Calu3 (cell line): Measurements from ENCODE around the gene NR2F6. TPM values are rescaled to one million over a fixed set of nuclear protein-coding genes. Genes with fewer than 3 reads are reported as not detected.

Source experiments
- BruUV-seq: library from RNA; stranded (reverse); fragments of 400-500 nt; replicated peaks from 2 replicates; lab custom pipeline; 2021; lab: Mats Ljungman, UMichigan
- CTCF ChIA-PET: fragments of 300-600 bp; sonication (Branson Sonifier 250); formaldehyde crosslinking; loops from one replicate; lab custom pipeline; 2022; ENCODE audit warnings: antibody characterized with exemption; lab: Charles Lee
- DNase-seq: peaks from one replicate; pipeline ENCODE4 v3.0.0; 2022
- H3K27ac Mint-ChIP-seq: one replicate; pipeline ENCODE4 v1.8.0; 2022; ENCODE audit warnings: mixed read lengths; ENCODE audit not compliant: unreplicated experiment
- H3K27me3 Mint-ChIP-seq: one replicate; pipeline ENCODE4 v1.8.0; 2022; ENCODE audit warnings: mixed read lengths; ENCODE audit not compliant: unreplicated experiment
- H3K36me3 Mint-ChIP-seq: one replicate; pipeline ENCODE4 v1.8.0; 2022; ENCODE audit warnings: mild to moderate bottlenecking, moderate library complexity, mixed read lengths; ENCODE audit not compliant: insufficient read depth, unreplicated experiment
- H3K4me1 Mint-ChIP-seq: one replicate; pipeline ENCODE4 v1.8.0; 2022; ENCODE audit warnings: mild to moderate bottlenecking, low read depth, mixed read lengths; ENCODE audit not compliant: unreplicated experiment
- H3K4me3 Mint-ChIP-seq: one replicate; pipeline ENCODE4 v1.8.0; 2022; ENCODE audit warnings: mild to moderate bottlenecking, low read depth, moderate library complexity, mixed read lengths; ENCODE audit not compliant: unreplicated experiment
- H3K9me3 Mint-ChIP-seq: one replicate; pipeline ENCODE4 v1.8.0; 2022; ENCODE audit warnings: low read depth, mixed read lengths; ENCODE audit not compliant: unreplicated experiment
- CTCF ChIP-seq: fragments of 200-600 bp; IDR thresholded peaks from one replicate; pipeline ENCODE4 v1.8.0; 2022; ENCODE audit warnings: antibody characterized with exemption; ENCODE audit not compliant: unreplicated experiment
- intact Hi-C: fragments of 100-400 bp; cut with micrococcal nuclease; formaldehyde crosslinking; loops from one replicate; pipeline ENCODE4 v1.10.0; 2022; ENCODE audit not compliant: unreplicated experiment
- total RNA-seq: library from RNA; stranded (reverse); gene quantifications from 2 replicates; pipeline ENCODE4 v1.2.3, GENCODE V29; 2022

NR2F6 gene
- total RNA-seq, 1 experiment from 2014 or later = 34.6 TPM

- Mint-ChIP-seq H3K4me1 (no peaks in the 10 kb centered on the region), H3K9me3 (no peaks in the 10 kb centered on the region), H3K36me3 (peaks cover 20% of the 10 kb centered on the region), H3K27me3 (no peaks in the 10 kb centered on the region), H3K4me3 (no peak overlapping the region), H3K27ac (no peak overlapping the region)
- TF ChIP-seq CTCF = no peak
- BruUV-seq = no TSS peak
- DNase-seq = no peak
- CTCF ChIA-PET = no interaction called here
- intact Hi-C loops = no loop called here
Measured at GRCh38 chr19:17185590-17185989, 60.1 kb downstream of the NR2F6 start.

- intact Hi-C loops = no loop called here
- CTCF ChIA-PET = no interaction called here
- no TSS peak for BruUV-seq
- Mint-ChIP-seq H3K36me3 (peaks cover 20% of the 10 kb centered on the region), H3K4me3 (no peak overlapping the region), H3K27ac (no peak overlapping the region), H3K4me1 (no peaks in the 10 kb centered on the region), H3K27me3 (no peaks in the 10 kb centered on the region), H3K9me3 (no peaks in the 10 kb centered on the region)
- no peak for DNase-seq
- TF ChIP-seq CTCF = no peak
Measured at GRCh38 chr19:17184371-17184841, 61.3 kb downstream of the NR2F6 start.

GRCh38 chr19:17183858-17184321, 61.8 kb downstream of the NR2F6 start:
- H3K27me3 Mint-ChIP-seq = no peaks in the 10 kb centered on the region
- no peak for DNase-seq
- no TSS peak for BruUV-seq
- TF ChIP-seq CTCF = no peak
- no peak overlapping the region for H3K27ac Mint-ChIP-seq
- no peak overlapping the region for H3K4me3 Mint-ChIP-seq
- CTCF ChIA-PET = no interaction called here
- intact Hi-C loops = no loop called here
- H3K36me3 Mint-ChIP-seq = peaks cover 20% of the 10 kb centered on the region
- no peaks in the 10 kb centered on the region for H3K9me3 Mint-ChIP-seq
- H3K4me1 Mint-ChIP-seq = no peaks in the 10 kb centered on the region

GRCh38 chr19:17183271-17183761, 62.4 kb downstream of the NR2F6 start:
- BruUV-seq = no TSS peak
- CTCF ChIA-PET = interaction anchor here (0.6 kb wide), 1 partner anchor 982 kb away, joined by 4 read pairs; no protein-coding TSS in a partner anchor
- Mint-ChIP-seq H3K27ac (no peak overlapping the region), H3K36me3 (peaks cover 20% of the 10 kb centered on the region), H3K4me3 (no peak overlapping the region), H3K9me3 (no peaks in the 10 kb centered on the region), H3K4me1 (no peaks in the 10 kb centered on the region), H3K27me3 (no peaks in the 10 kb centered on the region)
- no peak for DNase-seq
- intact Hi-C loops = no loop called here
- no peak for TF ChIP-seq CTCF

Other genes starting within 250 kb of the NR2F6 start
- gene CPAMD8, start 219.1 kb downstream of the NR2F6 start, total RNA-seq = 5.7 and 5.8 TPM in 2 replicates
- 15.7 and 20.5 TPM in 2 replicates for gene HAUS8, start 170.5 kb downstream of the NR2F6 start, total RNA-seq
- gene MYO9B, start 170.1 kb downstream of the NR2F6 start, total RNA-seq = 38.4 and 40.4 TPM in 2 replicates
- 10.7 and 11.8 TPM in 2 replicates for gene USE1, start 30.6 kb downstream of the NR2F6 start, total RNA-seq
- gene OCEL1, start 19.7 kb downstream of the NR2F6 start, total RNA-seq = 12.1 and 12.2 TPM in 2 replicates
- gene USHBP1, start 18.8 kb upstream of the NR2F6 start, total RNA-seq = 0.10 and 0.26 TPM in 2 replicates
- 72.9 and 75.2 TPM in 2 replicates for gene BABAM1, start 21.5 kb upstream of the NR2F6 start, total RNA-seq
- gene ANKLE1, start 36.0 kb upstream of the NR2F6 start, total RNA-seq = 0.32 and 0.66 TPM in 2 replicates
- gene ABHD8, start 57.5 kb upstream of the NR2F6 start, total RNA-seq = 6.0 and 6.2 TPM in 2 replicates
- 37.9 and 38.4 TPM in 2 replicates for gene MRPL34, start 60.0 kb upstream of the NR2F6 start, total RNA-seq
- gene DDA1, start 63.6 kb upstream of the NR2F6 start, total RNA-seq = 50.8 and 54.9 TPM in 2 replicates
- 9.6 and 10.5 TPM in 2 replicates for gene ANO8, start 88.9 kb upstream of the NR2F6 start, total RNA-seq
- 30.6 and 40.9 TPM in 2 replicates for gene GTPBP3, start 91.6 kb upstream of the NR2F6 start, total RNA-seq
- not detected in 2 replicates for gene PLVAP, start 131.4 kb upstream of the NR2F6 start, total RNA-seq
- not detected in 2 replicates for gene CCDC194, start 148.3 kb upstream of the NR2F6 start, total RNA-seq
- 0.94 and 10.4 TPM in 2 replicates for gene BST2, start 159.7 kb upstream of the NR2F6 start, total RNA-seq
- gene MVB12A, start 174.1 kb upstream of the NR2F6 start, total RNA-seq = 35.6 and 41.1 TPM in 2 replicates
- 0.32 and 0.59 TPM in 2 replicates for gene TMEM221, start 202.7 kb upstream of the NR2F6 start, total RNA-seq
- not detected in 2 replicates for gene NXNL1, start 215.0 kb upstream of the NR2F6 start, total RNA-seq
- 42.5 and 47.3 TPM in 2 replicates for gene SLC27A1, start 224.6 kb upstream of the NR2F6 start, total RNA-seq